MM.1S (cell line): ENCODE measurements around the gene CEP83.
"Not testable (repeated sequence)": the region's sequence is repeated elsewhere in the genome, so short reads cannot be mapped to it uniquely, and the experiment has no call there.

Experiments
- CTCF ChIP-seq: fragments of 300-600 bp; sonication (generic); IDR thresholded peaks from 2 replicates; pipeline ENCODE4 v1.5.1; 2016; ENCODE audit warnings: antibody characterized with exemption, low read length, mixed read lengths
- EZH2 ChIP-seq: fragments of 300-600 bp; sonication (generic); optimal IDR thresholded peaks from 2 replicates; pipeline ENCODE3; 2017; ENCODE audit warnings: low read depth, mild to moderate bottlenecking, antibody characterized with exemption, low read length, mixed read lengths
- EZH2phosphoT487 ChIP-seq: fragments of 300-600 bp; sonication (generic); IDR thresholded peaks from 2 replicates; pipeline ENCODE4 v1.6.1; 2018; ENCODE audit warnings: antibody characterized with exemption, low read length

- not testable (repeated sequence) for TF ChIP-seq CTCF, EZH2phosphoT487, EZH2
Measured at GRCh38 chr12:94396014-94396413, 63.7 kb downstream of the CEP83 start.
